Pancreas (tissue), 10 donors: Measurements from ENCODE around the gene CCDC30. TPM values are rescaled to one million over a fixed set of nuclear protein-coding genes. Genes with fewer than 3 reads are reported as not detected.

Experiments used
- ATAC-seq, 4 donors: fragments of 200-7000 bp; cut with Tn5 transposase; one replicate each; pipeline versions ENCODE4 v1.8.0 to v1.9.1; 2020; ENCODE audit warnings: mild to moderate bottlenecking in 4 of 4, moderate library complexity in 4 of 4
- DNase-seq, 6 donors: peaks; one replicate each; pipeline ENCODE4 v3.0.0-alpha.2; 2020
- FAIRE-seq: peaks from 2 replicates; lab custom pipeline; 2012; peaks lifted over from hg19 to GRCh38; lab: Jason Lieb, UNC
- H3K27ac ChIP-seq, 4 donors: fragments of 200-600 bp; sonication (generic); 1 replicate in 3 of 4; 2 replicates in 1 of 4; pipeline versions ENCODE4 v1.5.0 to v1.8.0; 2020
- H3K27me3 ChIP-seq, 4 donors: fragments of 200-600 bp; one replicate each; pipeline ENCODE4 v1.8.0; 2021
- H3K36me3 ChIP-seq, 3 donors: fragments of 200-600 bp; sonication (generic) in 1 of 3; one replicate each; pipeline versions ENCODE4 v1.5.0 to v1.8.0; 2020 to 2021
- H3K4me1 ChIP-seq, 3 donors: fragments of 200-600 bp; one replicate each; pipeline ENCODE4 v1.8.0; 2021
- H3K4me3 ChIP-seq, 4 donors: fragments of 200-600 bp; sonication (generic) in 2 of 4; one replicate each; pipeline versions ENCODE4 v1.5.0 to v1.8.0; 2020 to 2021
- H3K9me3 ChIP-seq, 4 donors: fragments of 200-600 bp; one replicate each; pipeline ENCODE4 v1.8.0; 2021
- WGBS, 2 donors: extraction: QIAGEN DNeasy Blood & Tissue Kit; methylation state at CpG; one replicate each; pipeline ENCODE4 v1.1.7; 2013; 5-methylcytosine and 5-hydroxymethylcytosine counted together
- intact Hi-C, 3 donors: fragments of 100-400 bp; cut with DNase I; formaldehyde crosslinking; loops; one replicate each; pipeline versions ENCODE4 v1.11.1 to v1.14.2; 2022
- polyA plus RNA-seq, 2 donors: library from polyadenylated mRNA; stranded (reverse); fragments of 200-250 nt; gene quantifications; one replicate each; pipeline ENCODE4 v1.2.3, GENCODE V29; 2013
- total RNA-seq, 6 donors: library from RNA; stranded (reverse); fragmentation: NEBNext Ultra II Directional in 4 of 6; extraction: Animal tissue kit (Norgen Biotek cat#: 25700) in 4 of 6; gene quantifications; one replicate each; pipeline versions ENCODE4 v1.2.1 to v1.2.4, GENCODE V29; 2021 to 2023
- TF ChIP-seq, protein P1 (sequence below), 4 donors: fragments of 200-600 bp; sonication (generic) in 3 of 4; IDR thresholded peaks; one replicate each; pipeline versions ENCODE4 v1.5.0 to v1.8.0; 2021; ENCODE audit warnings: antibody characterized with exemption in 4 of 4
- donor health status: healthy with polysubstance abuse.
- donor health status: DM: no; HTN: no; CAD: no; lungs with moderate emphysema.
- donor health status: DM: no; HTN: no; CAD: no.
- donor health status: control.
- donor health status: control.
- donor health status: Bipolar disorder and iron deficiency.
- donor health status: DM: yes; HTN: yes; CAD: no.
- donor health status: DM: no; HTN: no; CAD: no.
- donor health status: DM: no; HTN: no; CAD: no.
- donor health status: DM: yes; HTN: yes; CAD: no.

The CCDC30 gene
- total and polyA plus RNA-seq, 8 donors: 2.0 to 5.6 (median 3.0) TPM

DNA sequence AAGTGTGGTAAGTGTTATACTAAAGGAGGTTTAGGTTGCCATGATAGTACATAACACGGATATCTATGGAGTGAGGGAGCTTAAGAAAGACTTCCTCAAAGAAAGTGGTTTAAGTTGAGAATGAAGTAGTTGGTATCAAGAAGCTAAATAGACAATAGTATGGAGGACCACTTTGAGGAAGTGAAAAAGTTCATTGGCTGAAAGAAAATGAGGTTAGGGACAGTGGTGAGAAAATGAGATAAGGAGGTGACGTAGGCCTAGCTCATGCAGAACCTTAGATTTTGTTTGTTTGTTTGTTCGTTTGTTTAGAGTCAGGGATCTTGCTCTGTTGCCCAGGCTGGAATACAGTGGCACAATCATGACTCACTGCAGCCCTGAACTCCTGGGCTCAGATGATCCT is 122.9 kb downstream of the CCDC30 start:
- Histone ChIP-seq H3K27ac (no peak overlapping the region), H3K36me3 (peaks cover 0 to 3% (median 0%) of the 10 kb centered on the region in 3 donors), H3K27me3 (no peaks in the 10 kb centered on the region), H3K4me3 (no peak overlapping the region), H3K4me1 (no peaks in the 10 kb centered on the region), H3K9me3 (no peaks in the 10 kb centered on the region)
- no peak for FAIRE-seq
- ATAC-seq: no peak
- DNase-seq: no peak
- intact Hi-C loops: loop anchor here in 1 of 3 donors (10.0 kb wide), 1 partner anchor 159 kb away; the partner anchor contains the start of gene CLDN19
- 79 to 80% methylated on average over 3 of the region's 3 CpGs for WGBS, 2 donors
- TF ChIP-seq, protein P1, sequence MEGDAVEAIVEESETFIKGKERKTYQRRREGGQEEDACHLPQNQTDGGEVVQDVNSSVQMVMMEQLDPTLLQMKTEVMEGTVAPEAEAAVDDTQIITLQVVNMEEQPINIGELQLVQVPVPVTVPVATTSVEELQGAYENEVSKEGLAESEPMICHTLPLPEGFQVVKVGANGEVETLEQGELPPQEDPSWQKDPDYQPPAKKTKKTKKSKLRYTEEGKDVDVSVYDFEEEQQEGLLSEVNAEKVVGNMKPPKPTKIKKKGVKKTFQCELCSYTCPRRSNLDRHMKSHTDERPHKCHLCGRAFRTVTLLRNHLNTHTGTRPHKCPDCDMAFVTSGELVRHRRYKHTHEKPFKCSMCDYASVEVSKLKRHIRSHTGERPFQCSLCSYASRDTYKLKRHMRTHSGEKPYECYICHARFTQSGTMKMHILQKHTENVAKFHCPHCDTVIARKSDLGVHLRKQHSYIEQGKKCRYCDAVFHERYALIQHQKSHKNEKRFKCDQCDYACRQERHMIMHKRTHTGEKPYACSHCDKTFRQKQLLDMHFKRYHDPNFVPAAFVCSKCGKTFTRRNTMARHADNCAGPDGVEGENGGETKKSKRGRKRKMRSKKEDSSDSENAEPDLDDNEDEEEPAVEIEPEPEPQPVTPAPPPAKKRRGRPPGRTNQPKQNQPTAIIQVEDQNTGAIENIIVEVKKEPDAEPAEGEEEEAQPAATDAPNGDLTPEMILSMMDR (IDR thresholded peaks at IDR 0.05): no peak

DNA sequence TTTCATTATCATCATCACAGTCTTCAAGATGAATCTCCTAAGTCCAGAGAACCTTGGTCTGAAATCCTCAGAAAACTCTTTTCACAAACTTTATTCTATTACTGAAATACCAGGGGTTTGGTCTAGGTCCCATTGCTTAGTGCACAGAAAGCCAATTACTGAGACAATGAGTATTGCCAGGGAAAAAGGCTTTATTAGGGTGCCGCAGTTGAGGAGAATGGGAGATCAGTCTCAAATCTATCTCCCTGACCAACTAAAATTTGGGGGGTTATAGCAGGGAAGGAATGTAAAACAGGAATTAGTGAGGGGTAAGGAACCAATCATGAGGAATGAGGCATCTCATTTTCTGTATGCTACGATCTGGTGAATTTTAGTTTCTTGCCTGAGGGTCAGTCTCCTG is 124.7 kb downstream of the CCDC30 start:
- Histone ChIP-seq H3K27me3 (no peaks in the 10 kb centered on the region), H3K4me1 (no peaks in the 10 kb centered on the region), H3K9me3 (no peaks in the 10 kb centered on the region), H3K27ac (no peak overlapping the region), H3K36me3 (no peaks in the 10 kb centered on the region), H3K4me3 (no peak overlapping the region)
- FAIRE-seq: no peak
- WGBS, 2 donors: 99% methylated on average over 2 of the region's 2 CpGs
- TF ChIP-seq, protein P1 (IDR thresholded peaks at IDR 0.05): no peak
- intact Hi-C loops: loop anchor here in 1 of 3 donors (10.0 kb wide), 1 partner anchor 157 kb away; the partner anchor contains the start of gene CLDN19
- DNase-seq: no peak
- no peak for ATAC-seq

DNA sequence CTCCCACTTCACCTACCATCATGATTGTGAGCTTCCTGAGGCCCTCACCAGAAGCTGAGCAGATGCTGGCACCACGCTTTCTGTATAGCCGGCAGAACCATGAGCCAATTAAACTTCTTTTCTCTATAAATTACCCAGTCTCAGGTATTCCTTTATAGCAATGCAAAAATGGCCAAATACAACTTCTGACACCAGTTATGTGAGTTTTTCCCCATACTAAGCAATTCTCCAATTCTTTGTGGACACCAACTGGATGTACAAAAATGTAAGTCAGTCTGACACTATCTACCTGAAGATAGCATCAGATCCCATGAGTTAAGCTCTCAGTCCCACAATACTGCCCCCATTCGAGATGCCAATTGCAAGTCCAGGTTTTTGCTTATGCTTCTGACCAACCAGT is 129.7 kb downstream of the CCDC30 start:
- Histone ChIP-seq H3K27ac (no peak overlapping the region), H3K4me3 (no peak overlapping the region), H3K9me3 (no peaks in the 10 kb centered on the region), H3K4me1 (no peaks in the 10 kb centered on the region), H3K27me3 (no peaks in the 10 kb centered on the region), H3K36me3 (no peaks in the 10 kb centered on the region)
- TF ChIP-seq, protein P1 (IDR thresholded peaks at IDR 0.05): no peak
- DNase-seq (no peak), ATAC-seq (no peak), FAIRE-seq (no peak)
- WGBS, 2 donors: 91 to 95% methylated on average over 3 of the region's 3 CpGs
- intact Hi-C loops: no loop called here

DNA sequence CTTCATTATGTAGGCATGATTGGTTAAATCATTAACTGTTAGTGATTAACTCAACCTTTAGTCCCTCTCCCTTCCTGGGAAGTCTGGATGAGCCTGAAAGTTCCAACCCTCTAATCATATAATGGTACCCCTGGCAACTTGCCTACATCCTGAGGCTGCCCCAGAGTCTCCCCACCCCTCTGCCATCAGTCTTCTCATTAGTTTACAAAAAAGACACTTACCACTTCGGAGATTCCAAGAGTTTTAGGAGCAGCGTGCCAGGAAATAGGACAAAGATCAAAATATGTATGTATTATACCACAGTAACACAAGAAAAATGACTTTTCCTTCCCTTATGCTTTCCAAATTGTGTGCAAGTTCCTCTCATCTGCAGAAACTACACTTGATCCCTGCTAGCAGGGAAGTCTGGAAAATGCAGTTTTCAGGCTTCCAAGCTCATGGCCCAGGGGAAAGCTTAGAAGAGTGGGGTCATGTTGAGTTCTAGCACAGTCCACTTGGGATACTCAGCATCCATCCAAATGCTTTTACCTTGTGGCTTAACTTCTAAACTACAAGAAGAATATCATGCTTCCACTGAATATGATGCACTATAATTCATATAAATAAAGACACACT is 130.5 kb downstream of the CCDC30 start:
- Histone ChIP-seq H3K4me1 (no peaks in the 10 kb centered on the region), H3K27ac (no peak overlapping the region), H3K4me3 (no peak overlapping the region), H3K27me3 (no peaks in the 10 kb centered on the region), H3K36me3 (no peaks in the 10 kb centered on the region), H3K9me3 (no peaks in the 10 kb centered on the region)
- no peak for DNase-seq
- intact Hi-C loops: no loop called here
- no peak for FAIRE-seq
- TF ChIP-seq, protein P1 (IDR thresholded peaks at IDR 0.05): no peak
- no peak for ATAC-seq
- 73 to 78% methylated on average over 2 of the region's 2 CpGs for WGBS, 2 donors

DNA sequence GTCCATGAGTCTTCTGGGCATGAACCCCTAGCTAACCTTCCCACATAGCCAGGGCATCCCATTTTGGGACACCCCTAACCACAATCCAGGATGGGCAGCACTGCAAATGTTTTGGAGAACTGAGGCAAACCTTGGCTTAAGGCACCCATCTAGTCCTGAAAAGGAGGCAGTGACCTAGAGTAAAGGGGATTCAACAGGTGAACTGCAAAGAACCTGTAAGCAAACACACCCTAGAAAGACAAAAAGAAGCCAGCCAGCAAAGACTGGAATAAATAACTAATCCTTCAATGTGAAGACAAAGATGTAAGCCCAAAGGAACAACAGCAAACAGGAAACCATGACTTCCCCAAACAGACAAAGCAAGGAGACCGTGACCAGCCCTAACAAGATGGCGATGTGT is 138.4 kb downstream of the CCDC30 start:
- no peaks in the 10 kb centered on the region for H3K9me3 ChIP-seq
- H3K27ac ChIP-seq: no peak overlapping the region
- no peaks in the 10 kb centered on the region for H3K36me3 ChIP-seq
- intact Hi-C loops: no loop called here
- DNase-seq: no peak
- TF ChIP-seq, protein P1 (IDR thresholded peaks at IDR 0.05): no peak
- H3K27me3 ChIP-seq: no peaks in the 10 kb centered on the region
- WGBS, 2 donors: 96 to 99% methylated on average over 2 of the region's 2 CpGs
- ATAC-seq: no peak
- H3K4me3 ChIP-seq: no peak overlapping the region
- no peaks in the 10 kb centered on the region for H3K4me1 ChIP-seq
- no peak for FAIRE-seq
